Measurements from ENCODE around the gene HPSE. TPM values are rescaled to one million over a fixed set of nuclear protein-coding genes. Genes with fewer than 3 reads are reported as not detected.
A peak's percentile ranks its signal among the peaks of the same experiment; 100 is the strongest.

The HPSE gene
- total and polyA plus RNA-seq, 2 donors (not counting 1 experiment from before 2014, with no cell fraction given) = 1.3 to 2.6 TPM

- peak overlapping the region; percentile 33 for H3K4me2 ChIP-seq (replicated peaks; ENCODE audit: low read depth, low read length, poor library complexity, severe bottlenecking)
- Mint-ChIP-seq H3K27me3 (no peaks in the 10 kb centered on the region), H3K4me1 (peaks cover 50% of the 10 kb centered on the region), H3K27ac (peak overlapping the region; percentile 50), H3K4me3 (peak overlapping the region; percentile 32), H3K9me3 (ENCODE audit: insufficient read depth) (no peaks in the 10 kb centered on the region)
- no peak overlapping the region for H3K4me3 ChIP-seq (ENCODE audit: control extremely low read depth in 1 of 5, extremely low read depth in 1 of 5, insufficient read depth in 1 of 5, low read depth in 2 of 5, low read length in 4 of 5)
- no peak overlapping the region for H2AFZ ChIP-seq (ENCODE audit: insufficient read depth, low read depth, low read length, poor library complexity, severe bottlenecking)
- ChIA-PET POLR2A (no interaction called here), CTCF (interaction anchor here (0.6 to 7.0 kb wide), 31 partner anchors 10 to 381 kb away, joined by 3 to 139 read pairs (median 4); partner anchors contain the start of genes COPS4, HELQ, MRPS18C and PLAC8)
- H3K27me3 ChIP-seq (replicated peaks in 1 of 4; ENCODE audit: control extremely low read depth in 1 of 4, control insufficient read depth in 3 of 4, insufficient read depth in 4 of 4, low read length in 3 of 4) = no peaks in the 10 kb centered on the region
- H3K4me1 ChIP-seq (ENCODE audit: control insufficient read depth in 2 of 2, insufficient read depth in 2 of 2, low read length in 2 of 2) = peaks cover 23 to 28% of the 10 kb centered on the region in 2 donors
- H4K20me1 ChIP-seq (ENCODE audit: control insufficient read depth, insufficient read depth, low read length, poor library complexity, severe bottlenecking) = no peaks in the 10 kb centered on the region
- peaks cover 41% of the 10 kb centered on the region for H3K79me2 ChIP-seq (ENCODE audit: control insufficient read depth, insufficient read depth, low read length)
- TF ChIP-seq, protein P1, sequence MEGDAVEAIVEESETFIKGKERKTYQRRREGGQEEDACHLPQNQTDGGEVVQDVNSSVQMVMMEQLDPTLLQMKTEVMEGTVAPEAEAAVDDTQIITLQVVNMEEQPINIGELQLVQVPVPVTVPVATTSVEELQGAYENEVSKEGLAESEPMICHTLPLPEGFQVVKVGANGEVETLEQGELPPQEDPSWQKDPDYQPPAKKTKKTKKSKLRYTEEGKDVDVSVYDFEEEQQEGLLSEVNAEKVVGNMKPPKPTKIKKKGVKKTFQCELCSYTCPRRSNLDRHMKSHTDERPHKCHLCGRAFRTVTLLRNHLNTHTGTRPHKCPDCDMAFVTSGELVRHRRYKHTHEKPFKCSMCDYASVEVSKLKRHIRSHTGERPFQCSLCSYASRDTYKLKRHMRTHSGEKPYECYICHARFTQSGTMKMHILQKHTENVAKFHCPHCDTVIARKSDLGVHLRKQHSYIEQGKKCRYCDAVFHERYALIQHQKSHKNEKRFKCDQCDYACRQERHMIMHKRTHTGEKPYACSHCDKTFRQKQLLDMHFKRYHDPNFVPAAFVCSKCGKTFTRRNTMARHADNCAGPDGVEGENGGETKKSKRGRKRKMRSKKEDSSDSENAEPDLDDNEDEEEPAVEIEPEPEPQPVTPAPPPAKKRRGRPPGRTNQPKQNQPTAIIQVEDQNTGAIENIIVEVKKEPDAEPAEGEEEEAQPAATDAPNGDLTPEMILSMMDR (IDR thresholded peaks at IDR 0.05) = no peak
- no peak for TF ChIP-seq EZH2 (IDR thresholded peaks at IDR 0.05; ENCODE audit: borderline replicate concordance, insufficient read depth, low read depth, low read length, poor library complexity, severe bottlenecking)
- no peak for DNase-seq
- no peak overlapping the region for H3K27ac ChIP-seq (ENCODE audit: low read length in 2 of 2)
- ATAC-seq (ENCODE audit: low read depth) = no peak
- intact Hi-C loops (cut with micrococcal nuclease) = loop anchor here (1.0 to 5.0 kb wide), 2 partner anchors 9 to 51 kb away; partner anchors contain the start of gene HPSE
- no peak overlapping the region for H3K9ac ChIP-seq (ENCODE audit: low read length)
- WGBS (ENCODE audit: insufficient coverage) = no CpG with 5 or more reads among the region's 4 CpGs
- no peaks in the 10 kb centered on the region for H3K9me3 ChIP-seq (ENCODE audit: control extremely low read depth in 1 of 3, control insufficient read depth in 2 of 3, insufficient read depth in 1 of 3, low read length in 2 of 3)
- peaks cover 2 to 11% of the 10 kb centered on the region in 2 experiments for H3K36me3 ChIP-seq (replicated peaks in 1 of 2; ENCODE audit: control extremely low read depth in 1 of 2, control insufficient read depth in 1 of 2, extremely low read depth in 1 of 2, insufficient read depth in 2 of 2, low read length in 1 of 2)
Measured at GRCh38 chr4:83281307-83281706, 53.3 kb downstream of the HPSE start.

DNA sequence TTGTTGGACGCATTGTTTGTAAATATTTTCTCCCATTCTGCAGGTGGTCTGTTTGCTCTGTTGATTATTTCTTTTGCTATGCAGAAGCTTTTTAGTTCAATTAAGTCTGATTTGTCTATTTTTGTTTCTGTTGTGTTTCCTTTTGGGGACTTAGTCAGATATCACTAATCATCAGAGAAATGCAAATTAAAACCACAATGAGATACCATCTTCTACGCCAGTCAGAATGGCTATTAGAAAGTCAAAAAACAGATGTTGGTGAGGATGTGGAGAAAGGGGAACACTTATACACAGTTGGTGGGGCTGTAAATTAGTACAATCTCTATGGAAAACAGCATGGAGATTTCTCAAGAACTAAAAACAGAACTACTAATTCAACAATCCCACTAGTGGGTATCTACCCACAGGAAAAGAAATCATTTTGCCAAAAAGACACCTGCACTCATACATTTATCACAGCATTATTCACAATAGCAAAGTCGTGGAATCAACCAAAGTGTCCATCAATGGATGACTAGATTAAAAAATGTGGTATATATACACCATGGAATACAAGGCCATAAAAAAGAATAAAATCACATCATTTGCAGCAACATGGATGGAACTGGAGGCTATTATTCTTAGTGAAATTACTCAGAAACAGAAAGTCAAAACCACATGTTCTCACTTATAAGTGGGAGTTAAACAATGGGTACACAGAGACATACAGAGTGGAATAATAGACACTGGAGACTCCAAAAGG lies 58.2 kb downstream of the HPSE start:
- H3K27ac ChIP-seq (ENCODE audit: low read length in 2 of 2) = peak overlapping the region in 1 of 2 donors; percentile 48
- CTCF ChIA-PET = interaction anchor here (1.0 to 1.1 kb wide), 2 partner anchors 16 to 202 kb away, joined by 4 read pairs; no protein-coding TSS in a partner anchor
- Mint-ChIP-seq H3K9me3 (ENCODE audit: insufficient read depth) (no peaks in the 10 kb centered on the region), H3K27ac (peak overlapping the region; percentile 62), H3K4me1 (peaks cover 56% of the 10 kb centered on the region), H3K27me3 (no peaks in the 10 kb centered on the region), H3K4me3 (peak overlapping the region; percentile 52)
- intact Hi-C loops (cut with micrococcal nuclease) = loop anchor here (1.0 kb wide), 1 partner anchor 8 kb away; the partner anchor contains the start of gene COQ2
- POLR2A ChIA-PET = interaction anchor here (0.6 kb wide), 1 partner anchor 217 kb away, joined by 4 read pairs; no protein-coding TSS in a partner anchor
- H2AFZ ChIP-seq (ENCODE audit: insufficient read depth, low read depth, low read length, poor library complexity, severe bottlenecking) = no peak overlapping the region
- peak; percentile 51 for DNase-seq
- H3K9me3 ChIP-seq (ENCODE audit: control extremely low read depth in 1 of 3, control insufficient read depth in 2 of 3, insufficient read depth in 1 of 3, low read length in 2 of 3) = no peaks in the 10 kb centered on the region
- H3K4me1 ChIP-seq (ENCODE audit: control insufficient read depth in 2 of 2, insufficient read depth in 2 of 2, low read length in 2 of 2) = peaks cover 28 to 33% of the 10 kb centered on the region in 2 donors
- ATAC-seq (ENCODE audit: low read depth) = peak; percentile 54
- no peaks in the 10 kb centered on the region for H3K27me3 ChIP-seq (replicated peaks in 1 of 4; ENCODE audit: control extremely low read depth in 1 of 4, control insufficient read depth in 3 of 4, insufficient read depth in 4 of 4, low read length in 3 of 4)
- H3K4me2 ChIP-seq (replicated peaks; ENCODE audit: low read depth, low read length, poor library complexity, severe bottlenecking) = peak overlapping the region; percentile 32
- H3K4me3 ChIP-seq (ENCODE audit: control extremely low read depth in 1 of 5, extremely low read depth in 1 of 5, insufficient read depth in 1 of 5, low read depth in 2 of 5, low read length in 4 of 5) = peak overlapping the region in 1 of 5 experiments; percentile 23
- peaks cover 4 to 13% of the 10 kb centered on the region in 2 experiments for H3K36me3 ChIP-seq (replicated peaks in 1 of 2; ENCODE audit: control extremely low read depth in 1 of 2, control insufficient read depth in 1 of 2, extremely low read depth in 1 of 2, insufficient read depth in 2 of 2, low read length in 1 of 2)
- H3K79me2 ChIP-seq (ENCODE audit: control insufficient read depth, insufficient read depth, low read length) = peaks cover 24% of the 10 kb centered on the region
- WGBS (ENCODE audit: insufficient coverage) = 33% methylated on average over 1 of the region's 3 CpGs
- H4K20me1 ChIP-seq (ENCODE audit: control insufficient read depth, insufficient read depth, low read length, poor library complexity, severe bottlenecking) = no peaks in the 10 kb centered on the region
- H3K9ac ChIP-seq (ENCODE audit: low read length) = no peak overlapping the region
- TF ChIP-seq, protein P1 (IDR thresholded peaks at IDR 0.05) = no peak
- TF ChIP-seq EZH2 (IDR thresholded peaks at IDR 0.05; ENCODE audit: borderline replicate concordance, insufficient read depth, low read depth, low read length, poor library complexity, severe bottlenecking) = no peak
